Measurements from ENCODE around the gene ETV1.
A peak's percentile ranks its signal among the peaks of the same experiment; 100 is the strongest.

The ETV1 gene

GRCh38 chr7:13989126-13989948, at the start of gene ETV1:
TSS of gene ETV1 (minus strand) at chr7:13989666. CDS start at chr7:13989052, 614 bp downstream.
- Histone ChIP-seq H3K27me3 (ENCODE audit: control insufficient read depth in 2 of 2, insufficient read depth in 2 of 2, low read length in 2 of 2) (peaks cover 0 to 6% of the 10 kb centered on the region in 2 donors), H3K4me3 (ENCODE audit: low read length in 2 of 2) (peak within 1 kb of the TSS; percentile 88 to 98), H3K36me3 (ENCODE audit: control insufficient read depth in 2 of 2, insufficient read depth in 2 of 2, low read length in 2 of 2) (no peaks in the 10 kb centered on the region), H3K9ac (ENCODE audit: low read depth in 1 of 2, low read length in 2 of 2) (peak within 1 kb of the TSS; percentile 42 to 61), H3K27ac (ENCODE audit: low read depth in 2 of 2, low read length in 2 of 2) (peak within 1 kb of the TSS; percentile 62 to 72), H3K4me1 (ENCODE audit: control insufficient read depth in 2 of 2, insufficient read depth in 2 of 2, low read length in 2 of 2) (peaks cover 5 to 6% of the 10 kb centered on the region in 2 donors), H3K9me3 (ENCODE audit: control insufficient read depth in 2 of 2, low read length in 2 of 2) (no peaks in the 10 kb centered on the region)

- H3K9me3 ChIP-seq (ENCODE audit: control insufficient read depth in 2 of 2, low read length in 2 of 2) = no peaks in the 10 kb centered on the region
- no peaks in the 10 kb centered on the region for H3K36me3 ChIP-seq (ENCODE audit: control insufficient read depth in 2 of 2, insufficient read depth in 2 of 2, low read length in 2 of 2)
- no peak overlapping the region for H3K4me3 ChIP-seq (ENCODE audit: low read length in 2 of 2)
- no peak overlapping the region for H3K27ac ChIP-seq (ENCODE audit: low read depth in 2 of 2, low read length in 2 of 2)
- no peaks in the 10 kb centered on the region for H3K4me1 ChIP-seq (ENCODE audit: control insufficient read depth in 2 of 2, insufficient read depth in 2 of 2, low read length in 2 of 2)
- no peaks in the 10 kb centered on the region for H3K27me3 ChIP-seq (ENCODE audit: control insufficient read depth in 2 of 2, insufficient read depth in 2 of 2, low read length in 2 of 2)
- H3K9ac ChIP-seq (ENCODE audit: low read depth in 1 of 2, low read length in 2 of 2) = no peak overlapping the region
Observed at GRCh38 chr7:14024406-14024805, 34.9 kb upstream of the ETV1 start.

GRCh38 chr7:14023838-14024237, 34.4 kb upstream of the ETV1 start:
- Histone ChIP-seq H3K27me3 (ENCODE audit: control insufficient read depth in 2 of 2, insufficient read depth in 2 of 2, low read length in 2 of 2) (no peaks in the 10 kb centered on the region), H3K4me1 (ENCODE audit: control insufficient read depth in 2 of 2, insufficient read depth in 2 of 2, low read length in 2 of 2) (no peaks in the 10 kb centered on the region), H3K27ac (ENCODE audit: low read depth in 2 of 2, low read length in 2 of 2) (no peak overlapping the region), H3K4me3 (ENCODE audit: low read length in 2 of 2) (no peak overlapping the region), H3K9ac (ENCODE audit: low read depth in 1 of 2, low read length in 2 of 2) (no peak overlapping the region), H3K9me3 (ENCODE audit: control insufficient read depth in 2 of 2, low read length in 2 of 2) (no peaks in the 10 kb centered on the region), H3K36me3 (ENCODE audit: control insufficient read depth in 2 of 2, insufficient read depth in 2 of 2, low read length in 2 of 2) (no peaks in the 10 kb centered on the region)

- no peaks in the 10 kb centered on the region for H3K27me3 ChIP-seq (ENCODE audit: control insufficient read depth in 2 of 2, insufficient read depth in 2 of 2, low read length in 2 of 2)
- no peaks in the 10 kb centered on the region for H3K36me3 ChIP-seq (ENCODE audit: control insufficient read depth in 2 of 2, insufficient read depth in 2 of 2, low read length in 2 of 2)
- no peaks in the 10 kb centered on the region for H3K4me1 ChIP-seq (ENCODE audit: control insufficient read depth in 2 of 2, insufficient read depth in 2 of 2, low read length in 2 of 2)
Observed at GRCh38 chr7:14023342-14023741, 33.9 kb upstream of the ETV1 start.

GRCh38 chr7:14021069-14021468, 31.6 kb upstream of the ETV1 start:
- H3K36me3 ChIP-seq (ENCODE audit: control insufficient read depth in 2 of 2, insufficient read depth in 2 of 2, low read length in 2 of 2) = no peaks in the 10 kb centered on the region
- no peaks in the 10 kb centered on the region for H3K9me3 ChIP-seq (ENCODE audit: control insufficient read depth in 2 of 2, low read length in 2 of 2)
- H3K9ac ChIP-seq (ENCODE audit: low read depth in 1 of 2, low read length in 2 of 2) = no peak overlapping the region
- no peak overlapping the region for H3K27ac ChIP-seq (ENCODE audit: low read depth in 2 of 2, low read length in 2 of 2)
- no peak overlapping the region for H3K4me3 ChIP-seq (ENCODE audit: low read length in 2 of 2)
- no peaks in the 10 kb centered on the region for H3K4me1 ChIP-seq (ENCODE audit: control insufficient read depth in 2 of 2, insufficient read depth in 2 of 2, low read length in 2 of 2)
- H3K27me3 ChIP-seq (ENCODE audit: control insufficient read depth in 2 of 2, insufficient read depth in 2 of 2, low read length in 2 of 2) = no peaks in the 10 kb centered on the region

More at GRCh38 chr7:14023342-14023741, 33.9 kb upstream of the ETV1 start:
- H3K9ac ChIP-seq (ENCODE audit: low read depth in 1 of 2, low read length in 2 of 2) = no peak overlapping the region
- no peak overlapping the region for H3K27ac ChIP-seq (ENCODE audit: low read depth in 2 of 2, low read length in 2 of 2)
- no peak overlapping the region for H3K4me3 ChIP-seq (ENCODE audit: low read length in 2 of 2)
- H3K9me3 ChIP-seq (ENCODE audit: control insufficient read depth in 2 of 2, low read length in 2 of 2) = no peaks in the 10 kb centered on the region

- Histone ChIP-seq H3K4me1 (ENCODE audit: control insufficient read depth in 2 of 2, insufficient read depth in 2 of 2, low read length in 2 of 2) (no peaks in the 10 kb centered on the region), H3K27me3 (ENCODE audit: control insufficient read depth in 2 of 2, insufficient read depth in 2 of 2, low read length in 2 of 2) (no peaks in the 10 kb centered on the region), H3K9me3 (ENCODE audit: control insufficient read depth in 2 of 2, low read length in 2 of 2) (no peaks in the 10 kb centered on the region), H3K27ac (ENCODE audit: low read depth in 2 of 2, low read length in 2 of 2) (no peak overlapping the region), H3K9ac (ENCODE audit: low read depth in 1 of 2, low read length in 2 of 2) (no peak overlapping the region), H3K4me3 (ENCODE audit: low read length in 2 of 2) (no peak overlapping the region), H3K36me3 (ENCODE audit: control insufficient read depth in 2 of 2, insufficient read depth in 2 of 2, low read length in 2 of 2) (no peaks in the 10 kb centered on the region)
Observed at GRCh38 chr7:14020339-14020900, 31.0 kb upstream of the ETV1 start.

GRCh38 chr7:14018751-14019150, 29.3 kb upstream of the ETV1 start:
- Histone ChIP-seq H3K4me3 (ENCODE audit: low read length in 2 of 2) (no peak overlapping the region), H3K27ac (ENCODE audit: low read depth in 2 of 2, low read length in 2 of 2) (no peak overlapping the region), H3K36me3 (ENCODE audit: control insufficient read depth in 2 of 2, insufficient read depth in 2 of 2, low read length in 2 of 2) (no peaks in the 10 kb centered on the region), H3K27me3 (ENCODE audit: control insufficient read depth in 2 of 2, insufficient read depth in 2 of 2, low read length in 2 of 2) (no peaks in the 10 kb centered on the region), H3K9me3 (ENCODE audit: control insufficient read depth in 2 of 2, low read length in 2 of 2) (no peaks in the 10 kb centered on the region), H3K4me1 (ENCODE audit: control insufficient read depth in 2 of 2, insufficient read depth in 2 of 2, low read length in 2 of 2) (no peaks in the 10 kb centered on the region), H3K9ac (ENCODE audit: low read depth in 1 of 2, low read length in 2 of 2) (no peak overlapping the region)

- Histone ChIP-seq H3K36me3 (ENCODE audit: control insufficient read depth in 2 of 2, insufficient read depth in 2 of 2, low read length in 2 of 2) (no peaks in the 10 kb centered on the region), H3K27me3 (ENCODE audit: control insufficient read depth in 2 of 2, insufficient read depth in 2 of 2, low read length in 2 of 2) (no peaks in the 10 kb centered on the region), H3K4me3 (ENCODE audit: low read length in 2 of 2) (no peak overlapping the region), H3K27ac (ENCODE audit: low read depth in 2 of 2, low read length in 2 of 2) (no peak overlapping the region), H3K9me3 (ENCODE audit: control insufficient read depth in 2 of 2, low read length in 2 of 2) (no peaks in the 10 kb centered on the region), H3K4me1 (ENCODE audit: control insufficient read depth in 2 of 2, insufficient read depth in 2 of 2, low read length in 2 of 2) (no peaks in the 10 kb centered on the region), H3K9ac (ENCODE audit: low read depth in 1 of 2, low read length in 2 of 2) (no peak overlapping the region)
Observed at GRCh38 chr7:14016950-14017349, 27.5 kb upstream of the ETV1 start.

GRCh38 chr7:14013898-14014297, 24.4 kb upstream of the ETV1 start:
- no peaks in the 10 kb centered on the region for H3K9me3 ChIP-seq (ENCODE audit: control insufficient read depth in 2 of 2, low read length in 2 of 2)
- no peak overlapping the region for H3K4me3 ChIP-seq (ENCODE audit: low read length in 2 of 2)
- no peaks in the 10 kb centered on the region for H3K4me1 ChIP-seq (ENCODE audit: control insufficient read depth in 2 of 2, insufficient read depth in 2 of 2, low read length in 2 of 2)
- no peaks in the 10 kb centered on the region for H3K27me3 ChIP-seq (ENCODE audit: control insufficient read depth in 2 of 2, insufficient read depth in 2 of 2, low read length in 2 of 2)
- no peaks in the 10 kb centered on the region for H3K36me3 ChIP-seq (ENCODE audit: control insufficient read depth in 2 of 2, insufficient read depth in 2 of 2, low read length in 2 of 2)
- H3K9ac ChIP-seq (ENCODE audit: low read depth in 1 of 2, low read length in 2 of 2) = no peak overlapping the region
- H3K27ac ChIP-seq (ENCODE audit: low read depth in 2 of 2, low read length in 2 of 2) = no peak overlapping the region

GRCh38 chr7:14009453-14010418, 20.3 kb upstream of the ETV1 start:
- Histone ChIP-seq H3K9me3 (ENCODE audit: control insufficient read depth in 2 of 2, low read length in 2 of 2) (no peaks in the 10 kb centered on the region), H3K36me3 (ENCODE audit: control insufficient read depth in 2 of 2, insufficient read depth in 2 of 2, low read length in 2 of 2) (no peaks in the 10 kb centered on the region)

More at GRCh38 chr7:14009453-14010418, 20.3 kb upstream of the ETV1 start:
- no peak overlapping the region for H3K27ac ChIP-seq (ENCODE audit: low read depth in 2 of 2, low read length in 2 of 2)
- H3K4me3 ChIP-seq (ENCODE audit: low read length in 2 of 2) = no peak overlapping the region
- no peaks in the 10 kb centered on the region for H3K27me3 ChIP-seq (ENCODE audit: control insufficient read depth in 2 of 2, insufficient read depth in 2 of 2, low read length in 2 of 2)
- no peak overlapping the region for H3K9ac ChIP-seq (ENCODE audit: low read depth in 1 of 2, low read length in 2 of 2)
- H3K4me1 ChIP-seq (ENCODE audit: control insufficient read depth in 2 of 2, insufficient read depth in 2 of 2, low read length in 2 of 2) = no peaks in the 10 kb centered on the region

Measured in mucosa of rectum (tissue), 2 donors.